H9 (cell line): ENCODE measurements around the gene KRT24. TPM values are rescaled to one million over a fixed set of nuclear protein-coding genes. Genes with fewer than 3 reads are reported as not detected.

Experiments
- DNase-seq: peaks from one replicate; pipeline ENCODE4 v3.0.0-alpha.2; 2017
- H2AFZ ChIP-seq: one replicate; pipeline ENCODE4 v1.6.1; 2013; ENCODE audit warnings: mild to moderate bottlenecking, low read length, control low read depth, moderate library complexity
- H2AK5ac ChIP-seq: 2 replicates; pipeline ENCODE4 v1.6.1; 2013; ENCODE audit warnings: low read length, control low read depth, mixed read lengths; ENCODE audit not compliant: insufficient read length
- H2BK120ac ChIP-seq: one replicate; pipeline ENCODE4 v1.6.1; 2013; ENCODE audit warnings: low read depth, mild to moderate bottlenecking, low read length, control low read depth, inconsistent platforms; ENCODE audit not compliant: poor library complexity, severe bottlenecking
- H2BK12ac ChIP-seq: 2 replicates; pipeline ENCODE4 v1.6.1; 2013; ENCODE audit warnings: low read length, control low read depth, mixed read lengths, low read depth; ENCODE audit not compliant: insufficient read length
- H2BK15ac ChIP-seq: 2 replicates; pipeline ENCODE4 v1.6.1; 2013; ENCODE audit warnings: low read depth, low read length, control low read depth
- H2BK20ac ChIP-seq: one replicate; pipeline ENCODE4 v1.6.1; 2013; ENCODE audit warnings: low read depth, mild to moderate bottlenecking, low read length, control low read depth, inconsistent platforms; ENCODE audit not compliant: poor library complexity, severe bottlenecking
- H2BK5ac ChIP-seq: 2 replicates; pipeline ENCODE4 v1.6.1; 2013; ENCODE audit warnings: low read length, control low read depth, mixed read lengths; ENCODE audit not compliant: insufficient read length
- H3K14ac ChIP-seq: 2 replicates; pipeline ENCODE4 v1.6.1; 2013; ENCODE audit warnings: low read length, control low read depth; ENCODE audit not compliant: insufficient read depth
- H3K18ac ChIP-seq: 2 replicates; pipeline ENCODE4 v1.6.1; 2013; ENCODE audit warnings: low read depth, mild to moderate bottlenecking, mixed read lengths, low read length, control low read depth; ENCODE audit not compliant: insufficient read length
- H3K23ac ChIP-seq: 2 replicates; pipeline ENCODE4 v1.6.1; 2013; ENCODE audit warnings: low read length, control low read depth, mixed read lengths, low read depth; ENCODE audit not compliant: insufficient read length
- H3K23me2 ChIP-seq: 2 replicates; pipeline ENCODE4 v1.6.1; 2013; ENCODE audit warnings: low read depth, mild to moderate bottlenecking, mixed read lengths, low read length, control low read depth; ENCODE audit not compliant: insufficient read length, poor library complexity, severe bottlenecking
- H3K27ac ChIP-seq: 2 replicates; pipeline ENCODE4 v1.5.1; 2013; ENCODE audit warnings: low read length, control low read depth, mixed read lengths, low read depth; ENCODE audit not compliant: insufficient read length
- H3K27me3 ChIP-seq: 2 replicates; pipeline ENCODE4 v1.6.1; 2013; ENCODE audit warnings: low read length, control low read depth, inconsistent platforms; ENCODE audit not compliant: insufficient read depth
- H3K4ac ChIP-seq: 2 replicates; pipeline ENCODE4 v1.6.1; 2013; ENCODE audit warnings: low read depth, mild to moderate bottlenecking, control low read depth, inconsistent platforms, low read length, moderate library complexity
- H3K4me1 ChIP-seq: 2 replicates; pipeline ENCODE4 v1.6.1; 2013; ENCODE audit warnings: low read length, control low read depth, inconsistent platforms; ENCODE audit not compliant: insufficient read depth
- H3K4me2 ChIP-seq: 2 replicates; pipeline ENCODE4 v1.6.1; 2013; ENCODE audit warnings: low read length, control low read depth, mixed read lengths; ENCODE audit not compliant: insufficient read length, insufficient read depth
- H3K56ac ChIP-seq: 2 replicates; pipeline ENCODE4 v1.6.1; 2013; ENCODE audit warnings: low read depth, mild to moderate bottlenecking, mixed read lengths, low read length, control low read depth; ENCODE audit not compliant: insufficient read length
- H3K79me1 ChIP-seq: 2 replicates; pipeline ENCODE4 v1.6.1; 2013; ENCODE audit warnings: low read depth, mild to moderate bottlenecking, moderate library complexity, low read length, control low read depth, inconsistent platforms; ENCODE audit not compliant: insufficient read depth, poor library complexity, severe bottlenecking
- H3K79me2 ChIP-seq: 2 replicates; pipeline ENCODE4 v1.6.1; 2013; ENCODE audit warnings: low read length, control low read depth, inconsistent platforms; ENCODE audit not compliant: insufficient read depth
- H3K9ac ChIP-seq: 2 replicates; pipeline ENCODE4 v1.6.1; 2013; ENCODE audit warnings: low read length, control low read depth, mixed read lengths; ENCODE audit not compliant: insufficient read length; ENCODE audit errors: extremely low read depth
- H3K9me3 ChIP-seq: one replicate; pipeline ENCODE4 v1.6.1; 2013; ENCODE audit warnings: low read depth, low read length, inconsistent platforms; ENCODE audit not compliant: control insufficient read depth
- H3T11ph ChIP-seq: one replicate; pipeline ENCODE4 v1.6.1; 2013; ENCODE audit warnings: mild to moderate bottlenecking, low read length, control low read depth, inconsistent platforms
- H4K20me1 ChIP-seq: one replicate; pipeline ENCODE4 v1.6.1; 2013; ENCODE audit not compliant: control insufficient read depth, insufficient read length, insufficient read depth
- H4K5ac ChIP-seq: 2 replicates; pipeline ENCODE4 v1.6.1; 2013; ENCODE audit warnings: low read depth, mild to moderate bottlenecking, mixed read lengths, low read length, control low read depth; ENCODE audit not compliant: insufficient read length
- H4K8ac ChIP-seq: replicated peaks from 2 replicates; pipeline ENCODE4 v1.6.1; 2013; ENCODE audit warnings: low read length, control low read depth, mixed read lengths, low read depth; ENCODE audit not compliant: insufficient read length
- H4K91ac ChIP-seq: 2 replicates; pipeline ENCODE4 v1.6.1; 2013; ENCODE audit warnings: low read depth, mild to moderate bottlenecking, moderate library complexity, mixed read lengths, low read length, control low read depth; ENCODE audit not compliant: insufficient read length
- H3K27ac Mint-ChIP-seq, 3 experiments: 2 replicates in 2 of 3; 3 replicates in 1 of 3; pipeline ENCODE4 v1.8.0; 2020 to 2021; ENCODE audit warnings: mixed read lengths in 3 of 3, mild to moderate bottlenecking in 1 of 3, moderate library complexity in 1 of 3
- H3K27me3 Mint-ChIP-seq: 2 replicates; pipeline ENCODE4 v1.8.0; 2021; ENCODE audit warnings: low read depth, mild to moderate bottlenecking, moderate library complexity, mixed read lengths
- H3K36me3 Mint-ChIP-seq, 3 experiments: 2 replicates in 2 of 3; 3 replicates in 1 of 3; pipeline ENCODE4 v1.8.0; 2020 to 2021; ENCODE audit warnings: low read depth in 3 of 3, mixed read lengths in 3 of 3; ENCODE audit not compliant: insufficient read depth in 1 of 3
- H3K4me1 Mint-ChIP-seq, 2 experiments: 2 replicates each; pipeline ENCODE4 v1.8.0; 2020; ENCODE audit warnings: mixed read lengths in 2 of 2
- H3K4me3 Mint-ChIP-seq, 2 experiments: 2 replicates in 1 of 2; 3 replicates in 1 of 2; pipeline ENCODE4 v1.8.0; 2020 to 2021; ENCODE audit warnings: mild to moderate bottlenecking in 2 of 2, mixed read lengths in 2 of 2, moderate library complexity in 1 of 2
- H3K9me3 Mint-ChIP-seq, 2 experiments: 2 replicates in 1 of 2; 3 replicates in 1 of 2; pipeline ENCODE4 v1.8.0; 2020; ENCODE audit warnings: mild to moderate bottlenecking in 2 of 2, mixed read lengths in 2 of 2, moderate library complexity in 1 of 2
- CTCF ChIP-seq: fragments of 200-600 bp; sonication (generic); conservative IDR thresholded peaks from 3 replicates; pipeline ENCODE4 v1.8.0; 2021; ENCODE audit warnings: antibody characterized with exemption, mild to moderate bottlenecking
- WGBS: extraction: QIAGEN DNeasy Blood & Tissue Kit; methylation state at CpG from one replicate; pipeline ENCODE4 v1.1.7; 2013; ENCODE audit warnings: missing lambda C conversion rate, low lambda C conversion rate, mixed read lengths; ENCODE audit not compliant: insufficient read length; ENCODE audit errors: extremely low coverage; 5-methylcytosine and 5-hydroxymethylcytosine counted together
- total RNA-seq: library from RNA; stranded (reverse); gene quantifications from 2 replicates; pipeline ENCODE4 v1.2.1, GENCODE V29; 2021

Gene KRT24
- total RNA-seq, 1 experiment from 2014 or later = not detected

- no peak overlapping the region for H2BK5ac ChIP-seq
- H3T11ph ChIP-seq = no peak overlapping the region
- no peak overlapping the region for H3K18ac ChIP-seq
- H3K27me3 Mint-ChIP-seq = peaks cover 28% of the 10 kb centered on the region
- no CpG with 5 or more reads among the region's 4 CpGs for WGBS
- H2BK20ac ChIP-seq = no peak overlapping the region
- no peaks in the 10 kb centered on the region; a peak in 1 of 7 replicates for H3K36me3 Mint-ChIP-seq
- H3K4me2 ChIP-seq = no peak overlapping the region
- no peak overlapping the region for H3K14ac ChIP-seq
- no peak overlapping the region for H2BK12ac ChIP-seq
- peaks cover 10 to 24% of the 10 kb centered on the region in 2 experiments; a peak in 4 of 5 replicates for H3K9me3 Mint-ChIP-seq
- no peak overlapping the region for H2AFZ ChIP-seq
- no peaks in the 10 kb centered on the region for H4K20me1 ChIP-seq
- H3K9ac ChIP-seq = no peak overlapping the region
- no peak overlapping the region for H3K23ac ChIP-seq
- H3K79me1 ChIP-seq = no peaks in the 10 kb centered on the region
- H3K56ac ChIP-seq = no peak overlapping the region
- no peaks in the 10 kb centered on the region for H3K79me2 ChIP-seq
- H4K8ac ChIP-seq = no peak overlapping the region
- no peak overlapping the region for H2AK5ac ChIP-seq
- DNase-seq = no peak
- H4K5ac ChIP-seq = no peak overlapping the region
- no peak overlapping the region for H4K91ac ChIP-seq
- H3K4ac ChIP-seq = no peak overlapping the region
- no peaks in the 10 kb centered on the region for H3K4me1 ChIP-seq
- no peak overlapping the region for H2BK15ac ChIP-seq
- H2BK120ac ChIP-seq = no peak overlapping the region
- H3K9me3 ChIP-seq = no peaks in the 10 kb centered on the region
- H3K27ac Mint-ChIP-seq = peak overlapping the region in 1 of 3 experiments; percentile 73; a peak in 1 of 7 replicates
- H3K27ac ChIP-seq = no peak overlapping the region
- no peaks in the 10 kb centered on the region for H3K27me3 ChIP-seq
- H3K23me2 ChIP-seq = no peaks in the 10 kb centered on the region
- no peaks in the 10 kb centered on the region for H3K4me1 Mint-ChIP-seq
- H3K4me3 Mint-ChIP-seq = no peak overlapping the region
- no peak for TF ChIP-seq CTCF
These were observed 35.0 kb upstream of the KRT24 start for GRCh38 chr17:40738553-40738952.
